OCI-LY1 (cell line): ENCODE results near the gene HRK.

Source experiments
- CTCF ChIP-seq: fragments of 200-600 bp; sonication (generic), shearing (Covaris generic); IDR thresholded peaks from 2 replicates; pipeline ENCODE4 v1.5.1; 2017; ENCODE audit warnings: mild to moderate bottlenecking, antibody characterized with exemption, low read length, moderate library complexity, mixed read lengths
- EZH2 ChIP-seq: fragments of 200-600 bp; sonication (generic), shearing (Covaris generic); IDR thresholded peaks from 2 replicates; pipeline ENCODE4 v1.8.0; 2017; ENCODE audit warnings: borderline replicate concordance, mixed run types, mild to moderate bottlenecking, antibody characterized with exemption, low read length, moderate library complexity, mixed read lengths

- TF ChIP-seq EZH2 (no peak), CTCF (no peak)
Observed at GRCh38 chr12:116897476-116897875, 16.2 kb upstream of the HRK start.
